Caco-2 (cell line): ENCODE data around the gene FOXP1. TPM values are rescaled to one million over a fixed set of nuclear protein-coding genes. Genes with fewer than 3 reads are reported as not detected.

Experiments used
- BruUV-seq: library from RNA; stranded (reverse); fragments of 400-500 nt; replicated peaks from 2 replicates; lab custom pipeline; 2021; lab: Mats Ljungman, UMichigan
- CTCF ChIA-PET: fragments of 300-600 bp; sonication (Branson Sonifier 250); formaldehyde crosslinking; loops from one replicate; lab custom pipeline; 2022; ENCODE audit warnings: antibody characterized with exemption; lab: Charles Lee
- POLR2A ChIA-PET: fragments of 300-600 bp; sonication (Branson Sonifier 250); formaldehyde crosslinking; loops from one replicate; lab custom pipeline; 2022; ENCODE audit warnings: antibody characterized with exemption; lab: Charles Lee
- DNase-seq, 2 experiments: peaks; one replicate each; pipeline versions ENCODE4 v3.0.0 to v3.0.0-alpha.2; 2020 to 2022
- H3K27me3 ChIP-seq: replicated peaks from 2 replicates; pipeline ENCODE4 v1.6.0; 2011; ENCODE audit warnings: low read length; ENCODE audit not compliant: control insufficient read depth, insufficient read depth
- H3K36me3 ChIP-seq: 2 replicates; pipeline ENCODE4 v1.5.1; 2011; ENCODE audit warnings: low read length; ENCODE audit not compliant: control insufficient read depth, insufficient read depth
- H3K4me1 ChIP-seq: fragments of 250-450 bp; sonication (Bioruptor Pico); 2 replicates; pipeline ENCODE4 v1.5.1; 2020; ENCODE audit warnings: mild to moderate bottlenecking
- H3K4me3 ChIP-seq: 2 replicates; pipeline ENCODE4 v1.5.1; 2011; ENCODE audit warnings: low read depth, mild to moderate bottlenecking, control low read depth, low read length
- H3K9me3 ChIP-seq: fragments of 250-450 bp; sonication (Bioruptor Pico); 2 replicates; pipeline ENCODE4 v1.5.1; 2020; ENCODE audit warnings: mild to moderate bottlenecking, moderate library complexity
- H3K27ac Mint-ChIP-seq: one replicate; pipeline ENCODE4 v1.8.0; 2022; ENCODE audit warnings: mixed read lengths; ENCODE audit not compliant: unreplicated experiment
- H3K27me3 Mint-ChIP-seq: one replicate; pipeline ENCODE4 v1.8.0; 2022; ENCODE audit warnings: mixed read lengths; ENCODE audit not compliant: insufficient read depth, unreplicated experiment
- H3K36me3 Mint-ChIP-seq: one replicate; pipeline ENCODE4 v1.8.0; 2022; ENCODE audit warnings: mild to moderate bottlenecking, mixed read lengths; ENCODE audit not compliant: insufficient read depth, unreplicated experiment
- H3K4me1 Mint-ChIP-seq: one replicate; pipeline ENCODE4 v1.8.0; 2022; ENCODE audit warnings: low read depth, mixed read lengths; ENCODE audit not compliant: unreplicated experiment
- H3K4me3 Mint-ChIP-seq: one replicate; pipeline ENCODE4 v1.8.0; 2022; ENCODE audit warnings: mild to moderate bottlenecking, moderate library complexity, mixed read lengths; ENCODE audit not compliant: unreplicated experiment
- H3K9me3 Mint-ChIP-seq: one replicate; pipeline ENCODE4 v1.8.0; 2022; ENCODE audit warnings: mixed read lengths; ENCODE audit not compliant: unreplicated experiment
- intact Hi-C: fragments of 100-400 bp; cut with micrococcal nuclease; formaldehyde crosslinking; loops from one replicate; pipeline ENCODE4 v1.10.0; 2022; ENCODE audit not compliant: unreplicated experiment
- total RNA-seq: library from RNA; stranded (reverse); gene quantifications from 2 replicates; pipeline ENCODE4 v1.2.3, GENCODE V29; 2022
- TF ChIP-seq, protein P1 (sequence below), 2 experiments: fragments of 200-600 bp in 1 of 2; IDR thresholded peaks; 1 replicate in 1 of 2; 2 replicates in 1 of 2; pipeline versions ENCODE4 v1.5.1 to v1.8.0; 2011 to 2022; ENCODE audit warnings: antibody characterized with exemption in 1 of 2, control low read depth in 1 of 2, inconsistent platforms in 1 of 2, low read depth in 1 of 2, low read length in 1 of 2, mild to moderate bottlenecking in 1 of 2, moderate library complexity in 1 of 2; ENCODE audit not compliant: insufficient read depth in 1 of 2, severe bottlenecking in 1 of 2, unreplicated experiment in 1 of 2

The FOXP1 gene
- total RNA-seq, 1 experiment from 2014 or later, result 131 TPM

GRCh38 chr3:71498543-71498942 lies 85.0 kb downstream of the FOXP1 start:
- no TSS peak for BruUV-seq
- Histone ChIP-seq H3K4me1 (peaks cover 10% of the 10 kb centered on the region; the same call in 1 of the 2 replicates), H3K9me3 (no peaks in the 10 kb centered on the region), H3K36me3 (no peaks in the 10 kb centered on the region), H3K27me3 (no peaks in the 10 kb centered on the region), H3K4me3 (no peak overlapping the region)
- H3K9me3 Mint-ChIP-seq, result no peaks in the 10 kb centered on the region
- intact Hi-C loops, result no loop called here
- no peaks in the 10 kb centered on the region for H3K27me3 Mint-ChIP-seq
- no peaks in the 10 kb centered on the region for H3K36me3 Mint-ChIP-seq
- H3K4me3 Mint-ChIP-seq, result no peak overlapping the region
- no peak overlapping the region for H3K27ac Mint-ChIP-seq
- no peak for DNase-seq
- peaks cover 32% of the 10 kb centered on the region for H3K4me1 Mint-ChIP-seq
- TF ChIP-seq, protein P1, sequence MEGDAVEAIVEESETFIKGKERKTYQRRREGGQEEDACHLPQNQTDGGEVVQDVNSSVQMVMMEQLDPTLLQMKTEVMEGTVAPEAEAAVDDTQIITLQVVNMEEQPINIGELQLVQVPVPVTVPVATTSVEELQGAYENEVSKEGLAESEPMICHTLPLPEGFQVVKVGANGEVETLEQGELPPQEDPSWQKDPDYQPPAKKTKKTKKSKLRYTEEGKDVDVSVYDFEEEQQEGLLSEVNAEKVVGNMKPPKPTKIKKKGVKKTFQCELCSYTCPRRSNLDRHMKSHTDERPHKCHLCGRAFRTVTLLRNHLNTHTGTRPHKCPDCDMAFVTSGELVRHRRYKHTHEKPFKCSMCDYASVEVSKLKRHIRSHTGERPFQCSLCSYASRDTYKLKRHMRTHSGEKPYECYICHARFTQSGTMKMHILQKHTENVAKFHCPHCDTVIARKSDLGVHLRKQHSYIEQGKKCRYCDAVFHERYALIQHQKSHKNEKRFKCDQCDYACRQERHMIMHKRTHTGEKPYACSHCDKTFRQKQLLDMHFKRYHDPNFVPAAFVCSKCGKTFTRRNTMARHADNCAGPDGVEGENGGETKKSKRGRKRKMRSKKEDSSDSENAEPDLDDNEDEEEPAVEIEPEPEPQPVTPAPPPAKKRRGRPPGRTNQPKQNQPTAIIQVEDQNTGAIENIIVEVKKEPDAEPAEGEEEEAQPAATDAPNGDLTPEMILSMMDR (IDR thresholded peaks at IDR 0.05; ENCODE audit: insufficient read depth in 1 of 2, low read depth in 1 of 2, low read length in 1 of 2, severe bottlenecking in 1 of 2, unreplicated experiment in 1 of 2), result no peak
- ChIA-PET POLR2A (no interaction called here), CTCF (no interaction called here)

GRCh38 chr3:71497971-71498444 lies 85.5 kb downstream of the FOXP1 start:
- intact Hi-C loops, result no loop called here
- CTCF ChIA-PET, result no interaction called here
- H3K4me1 Mint-ChIP-seq, result peaks cover 32% of the 10 kb centered on the region

DNA sequence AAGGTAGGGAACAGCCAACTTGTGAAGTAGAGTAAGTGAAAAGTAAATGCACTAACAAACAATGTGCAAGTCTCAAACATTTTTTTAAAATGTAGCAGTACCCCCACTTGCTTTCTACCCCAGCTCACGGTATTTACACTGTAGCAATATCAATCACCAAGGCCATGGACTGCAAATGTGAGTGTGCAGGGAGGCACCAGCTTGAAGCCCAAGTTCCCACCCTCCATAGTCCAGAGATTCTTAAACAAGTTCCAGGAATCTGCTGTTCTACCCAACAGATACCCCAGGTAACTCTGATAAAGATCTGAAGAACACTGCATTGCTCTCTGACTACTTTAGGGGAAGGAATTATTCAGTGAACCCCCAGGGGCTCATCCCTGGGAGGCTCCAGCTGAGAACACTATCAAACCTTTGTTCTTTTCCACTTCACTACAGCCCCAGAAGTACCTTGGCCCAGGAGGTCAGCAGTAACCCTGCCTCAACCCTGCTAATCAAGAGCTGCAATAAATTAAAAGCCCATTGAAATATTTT lies 86.1 kb downstream of the FOXP1 start:
- Mint-ChIP-seq H3K27ac (no peak overlapping the region), H3K36me3 (peaks cover 7% of the 10 kb centered on the region), H3K27me3 (no peaks in the 10 kb centered on the region), H3K4me1 (peaks cover 32% of the 10 kb centered on the region), H3K9me3 (peaks cover 5% of the 10 kb centered on the region), H3K4me3 (no peak overlapping the region)
- intact Hi-C loops, result no loop called here
- Histone ChIP-seq H3K9me3 (no peaks in the 10 kb centered on the region), H3K4me3 (no peak overlapping the region), H3K4me1 (peaks cover 10% of the 10 kb centered on the region; the same call in 1 of the 2 replicates), H3K27me3 (no peaks in the 10 kb centered on the region), H3K36me3 (no peaks in the 10 kb centered on the region)
- ChIA-PET POLR2A (no interaction called here), CTCF (no interaction called here)
- TF ChIP-seq, protein P1 (IDR thresholded peaks at IDR 0.05; ENCODE audit: insufficient read depth in 1 of 2, low read depth in 1 of 2, low read length in 1 of 2, severe bottlenecking in 1 of 2, unreplicated experiment in 1 of 2), result no peak
- BruUV-seq, result no TSS peak
- DNase-seq, result no peak

More at GRCh38 chr3:71497971-71498444, 85.5 kb downstream of the FOXP1 start:
- POLR2A ChIA-PET, result no interaction called here
- Histone ChIP-seq H3K9me3 (no peaks in the 10 kb centered on the region), H3K4me1 (peaks cover 10% of the 10 kb centered on the region; the same call in 1 of the 2 replicates), H3K4me3 (no peak overlapping the region), H3K27me3 (no peaks in the 10 kb centered on the region), H3K36me3 (no peaks in the 10 kb centered on the region)
- no peak overlapping the region for H3K4me3 Mint-ChIP-seq
- TF ChIP-seq, protein P1 (IDR thresholded peaks at IDR 0.05; ENCODE audit: insufficient read depth in 1 of 2, low read depth in 1 of 2, low read length in 1 of 2, severe bottlenecking in 1 of 2, unreplicated experiment in 1 of 2), result no peak
- peaks cover under 1% of the 10 kb centered on the region for H3K36me3 Mint-ChIP-seq
- no peak for DNase-seq
- no peak overlapping the region for H3K27ac Mint-ChIP-seq
- no peaks in the 10 kb centered on the region for H3K27me3 Mint-ChIP-seq
- no peaks in the 10 kb centered on the region for H3K9me3 Mint-ChIP-seq
- BruUV-seq, result no TSS peak
